Measurements from ENCODE around the gene CD101.

CD101 gene

DNA sequence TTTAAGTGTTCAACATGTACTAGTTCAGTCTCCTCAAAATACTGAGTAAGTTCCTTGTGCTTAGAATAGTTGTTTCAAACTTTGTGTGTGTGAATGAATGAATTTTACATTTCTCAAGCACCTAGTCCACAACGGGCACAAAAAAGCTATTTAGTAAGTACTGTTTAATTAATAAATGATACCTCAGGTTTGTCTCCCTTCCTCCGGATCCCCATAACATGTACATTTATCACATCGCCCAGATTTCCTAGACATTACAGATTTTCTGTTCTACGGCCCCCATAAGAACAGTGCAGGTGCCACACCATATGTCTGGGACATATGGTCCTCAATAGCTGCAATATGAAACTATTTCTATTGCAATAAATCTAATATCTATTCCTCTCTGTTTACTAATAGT lies 57.2 kb downstream of the CD101 start:
- TF ChIP-seq GABPA (IDR thresholded peaks at IDR 0.05; ENCODE audit: low read depth): no peak
- no peak for TF ChIP-seq CTCF (IDR thresholded peaks at IDR 0.05; ENCODE audit: insufficient read depth, low read length)
- TF ChIP-seq POLR2AphosphoS5 (IDR thresholded peaks at IDR 0.05; ENCODE audit: low read depth): no peak
- H3K27ac ChIP-seq (replicated peaks): peak overlapping the region; percentile 92
- no peak for DNase-seq (ENCODE audit: low read depth in 1 of 2, low spot score in 1 of 2)

GRCh38 chr1:117059334-117059677 lies 57.7 kb downstream of the CD101 start:
- DNase-seq (ENCODE audit: low read depth in 1 of 2, low spot score in 1 of 2): peak; percentile 53 to 78
- peak overlapping the region; percentile 95 for H3K4me3 ChIP-seq (replicated peaks; ENCODE audit: insufficient read depth, low read length)
- no peaks in the 10 kb centered on the region for H3K27me3 ChIP-seq (ENCODE audit: insufficient read depth, poor library complexity, severe bottlenecking)
- TF ChIP-seq, protein P1, sequence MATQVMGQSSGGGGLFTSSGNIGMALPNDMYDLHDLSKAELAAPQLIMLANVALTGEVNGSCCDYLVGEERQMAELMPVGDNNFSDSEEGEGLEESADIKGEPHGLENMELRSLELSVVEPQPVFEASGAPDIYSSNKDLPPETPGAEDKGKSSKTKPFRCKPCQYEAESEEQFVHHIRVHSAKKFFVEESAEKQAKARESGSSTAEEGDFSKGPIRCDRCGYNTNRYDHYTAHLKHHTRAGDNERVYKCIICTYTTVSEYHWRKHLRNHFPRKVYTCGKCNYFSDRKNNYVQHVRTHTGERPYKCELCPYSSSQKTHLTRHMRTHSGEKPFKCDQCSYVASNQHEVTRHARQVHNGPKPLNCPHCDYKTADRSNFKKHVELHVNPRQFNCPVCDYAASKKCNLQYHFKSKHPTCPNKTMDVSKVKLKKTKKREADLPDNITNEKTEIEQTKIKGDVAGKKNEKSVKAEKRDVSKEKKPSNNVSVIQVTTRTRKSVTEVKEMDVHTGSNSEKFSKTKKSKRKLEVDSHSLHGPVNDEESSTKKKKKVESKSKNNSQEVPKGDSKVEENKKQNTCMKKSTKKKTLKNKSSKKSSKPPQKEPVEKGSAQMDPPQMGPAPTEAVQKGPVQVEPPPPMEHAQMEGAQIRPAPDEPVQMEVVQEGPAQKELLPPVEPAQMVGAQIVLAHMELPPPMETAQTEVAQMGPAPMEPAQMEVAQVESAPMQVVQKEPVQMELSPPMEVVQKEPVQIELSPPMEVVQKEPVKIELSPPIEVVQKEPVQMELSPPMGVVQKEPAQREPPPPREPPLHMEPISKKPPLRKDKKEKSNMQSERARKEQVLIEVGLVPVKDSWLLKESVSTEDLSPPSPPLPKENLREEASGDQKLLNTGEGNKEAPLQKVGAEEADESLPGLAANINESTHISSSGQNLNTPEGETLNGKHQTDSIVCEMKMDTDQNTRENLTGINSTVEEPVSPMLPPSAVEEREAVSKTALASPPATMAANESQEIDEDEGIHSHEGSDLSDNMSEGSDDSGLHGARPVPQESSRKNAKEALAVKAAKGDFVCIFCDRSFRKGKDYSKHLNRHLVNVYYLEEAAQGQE (IDR thresholded peaks at IDR 0.05; ENCODE audit: insufficient replicate concordance, low read depth): no peak
- TF ChIP-seq POLR2AphosphoS5 (IDR thresholded peaks at IDR 0.05; ENCODE audit: low read depth): peak; percentile 20; the same call in 1 of the 2 replicates
- H3K27ac ChIP-seq (replicated peaks): peak overlapping the region; percentile 92

More for the DNA sequence above, 57.2 kb downstream of the CD101 start:
- Histone ChIP-seq H3K4me3 (replicated peaks; ENCODE audit: insufficient read depth, low read length) (peak overlapping the region; percentile 95), H3K27me3 (ENCODE audit: insufficient read depth, poor library complexity, severe bottlenecking) (no peaks in the 10 kb centered on the region)

DNA sequence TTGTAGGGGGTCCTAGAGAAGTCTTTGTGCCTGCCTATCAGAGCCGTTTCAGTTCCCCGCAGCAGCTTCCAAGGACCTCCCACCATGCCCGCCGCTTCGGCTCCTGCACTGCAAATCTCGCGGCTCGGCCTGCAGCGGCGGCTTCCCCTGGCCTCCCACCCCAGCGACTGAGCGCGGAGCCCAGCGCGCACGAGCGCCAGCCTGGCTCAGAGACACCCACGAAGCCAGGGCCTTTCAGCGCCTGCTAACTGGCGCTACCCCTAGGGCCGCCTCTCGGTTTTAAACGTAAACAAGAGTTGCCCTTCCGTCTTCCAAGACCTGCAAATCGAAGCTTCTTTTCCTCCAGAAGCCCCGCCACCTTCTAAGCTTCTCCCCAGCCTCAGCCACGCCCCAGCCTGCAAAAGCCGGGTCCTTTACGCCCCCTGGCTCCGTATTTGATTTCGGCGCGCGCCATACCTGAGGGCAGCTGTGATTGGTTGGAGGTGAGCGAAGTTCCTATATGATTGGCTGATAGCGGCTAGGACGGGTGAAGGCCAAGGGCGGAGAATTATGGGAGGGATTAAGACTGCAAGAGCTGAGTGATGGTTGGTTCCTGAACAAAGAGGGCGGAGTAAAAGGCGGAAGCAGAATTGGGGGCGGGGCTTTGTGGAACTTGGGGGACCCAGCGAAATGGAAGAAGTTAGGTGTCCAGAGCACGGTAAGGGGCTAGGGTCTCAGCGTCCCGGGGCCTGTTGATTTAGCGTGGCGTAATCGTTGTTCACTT lies 58.3 kb downstream of the CD101 start, which contains the start of gene TTF2:
Gene TTF2, plus strand, starts transcription at position 649 of the 763 bp plus-strand sequence. Its CDS starts 21 bp downstream, at position 670.
- no peak for TF ChIP-seq CTCF (IDR thresholded peaks at IDR 0.05; ENCODE audit: insufficient read depth, low read length)
- no peak; the same call in 1 of the 2 replicates for TF ChIP-seq GABPA (IDR thresholded peaks at IDR 0.05; ENCODE audit: low read depth)
- TF ChIP-seq, protein P1 (IDR thresholded peaks at IDR 0.05; ENCODE audit: insufficient replicate concordance, low read depth): peak; percentile 69
- peak; percentile 57 for TF ChIP-seq POLR2AphosphoS5 (IDR thresholded peaks at IDR 0.05; ENCODE audit: low read depth)
- H3K27ac ChIP-seq (replicated peaks): peak within 1 kb of the TSS; percentile 92
- H3K27me3 ChIP-seq (ENCODE audit: insufficient read depth, poor library complexity, severe bottlenecking): no peaks in the 10 kb centered on the region
- DNase-seq (ENCODE audit: low read depth in 1 of 2, low spot score in 1 of 2): peak; percentile 99
- peak within 1 kb of the TSS; percentile 95 for H3K4me3 ChIP-seq (replicated peaks; ENCODE audit: insufficient read depth, low read length)

GRCh38 chr1:117060441-117061317 lies 59.1 kb downstream of the CD101 start:
- peak in 1 of 2 experiments; percentile 28 for DNase-seq (ENCODE audit: low read depth in 1 of 2, low spot score in 1 of 2)
- H3K4me3 ChIP-seq (replicated peaks; ENCODE audit: insufficient read depth, low read length): peak overlapping the region; percentile 95
- peak overlapping the region; percentile 77 for H3K27ac ChIP-seq (replicated peaks)
- no peaks in the 10 kb centered on the region for H3K27me3 ChIP-seq (ENCODE audit: insufficient read depth, poor library complexity, severe bottlenecking)
- TF ChIP-seq CTCF (IDR thresholded peaks at IDR 0.05; ENCODE audit: insufficient read depth, low read length): no peak
- TF ChIP-seq, protein P1 (IDR thresholded peaks at IDR 0.05; ENCODE audit: insufficient replicate concordance, low read depth): peak; percentile 46
